ENCODE data around the gene USP31.

Gene USP31

GRCh38 chr16:23119570-23119969, 29.7 kb downstream of the USP31 start:
- no peaks in the 10 kb centered on the region for H3K9me3 ChIP-seq
- no peak for DNase-seq
- no peak for TF ChIP-seq CTCF (IDR thresholded peaks at IDR 0.05; ENCODE audit: low read depth, low read length)
- H3K4me1 ChIP-seq: no peaks in the 10 kb centered on the region
- no peaks in the 10 kb centered on the region for H3K27me3 ChIP-seq
- no peak overlapping the region for H3K4me3 ChIP-seq (ENCODE audit: low read depth, low read length)
- H3K36me3 ChIP-seq: no peaks in the 10 kb centered on the region

DNA sequence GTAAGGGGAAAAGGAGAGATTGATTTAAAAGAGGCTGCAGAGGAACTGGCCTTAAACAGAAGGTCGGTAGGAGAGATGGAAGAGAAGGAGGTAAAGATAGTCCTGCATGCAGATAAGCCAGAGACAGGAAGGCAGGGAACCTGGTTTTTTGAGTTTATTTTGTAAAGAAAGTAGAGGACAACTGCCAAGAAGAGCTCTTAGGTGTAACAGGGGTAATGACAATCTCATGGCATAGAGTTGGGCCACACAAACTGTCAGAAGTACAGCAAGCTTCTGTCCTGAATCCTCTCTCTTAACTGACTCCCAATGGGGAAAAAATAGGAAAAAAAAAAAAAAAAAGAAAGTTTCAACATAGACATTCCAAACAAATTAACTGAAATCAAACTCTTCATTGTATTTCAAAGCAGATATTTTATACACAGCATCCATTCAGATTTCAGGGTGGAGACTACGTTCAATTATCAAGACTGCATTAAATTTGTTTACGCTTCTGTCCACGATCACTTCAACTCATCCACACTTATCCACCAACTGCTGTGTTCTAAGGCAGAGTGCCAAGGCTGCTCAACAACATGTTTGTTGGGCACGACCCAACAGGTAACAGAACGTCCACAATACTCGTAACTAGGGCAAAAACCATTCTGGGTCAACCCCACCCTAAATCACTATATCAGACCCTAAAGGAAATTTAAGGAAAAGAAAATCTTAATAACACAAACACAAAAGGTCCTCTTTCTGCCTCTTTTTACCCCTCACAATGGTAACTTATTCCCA, 34.9 kb downstream of the USP31 start:
- no peak for TF ChIP-seq CTCF (IDR thresholded peaks at IDR 0.05; ENCODE audit: low read depth, low read length)
- H3K36me3 ChIP-seq: no peaks in the 10 kb centered on the region
- H3K27me3 ChIP-seq: no peaks in the 10 kb centered on the region
- no peaks in the 10 kb centered on the region for H3K9me3 ChIP-seq
- no peak for DNase-seq
- no peak overlapping the region for H3K4me3 ChIP-seq (ENCODE audit: low read depth, low read length)
- no peaks in the 10 kb centered on the region for H3K4me1 ChIP-seq

DNA sequence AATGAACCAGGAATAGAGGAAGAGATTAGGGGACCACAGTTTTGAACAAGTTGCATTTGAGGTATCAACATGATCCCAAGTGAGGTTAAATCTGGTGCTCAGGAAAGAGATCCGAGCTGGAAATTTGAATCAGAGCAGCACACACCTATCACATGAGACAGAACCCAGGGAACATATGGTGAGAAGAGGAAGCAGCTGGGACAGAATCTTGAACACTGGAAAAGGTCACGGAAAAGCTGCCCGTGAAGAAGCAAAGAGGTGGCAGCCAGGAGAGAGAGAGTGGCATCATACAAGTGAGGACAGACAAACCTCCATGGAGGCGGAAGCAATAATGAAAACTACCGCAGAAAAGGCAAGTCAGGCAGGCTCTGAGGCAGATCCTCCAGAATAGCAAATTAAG, 36.1 kb downstream of the USP31 start:
- no peak for DNase-seq
- no peak for TF ChIP-seq CTCF (IDR thresholded peaks at IDR 0.05; ENCODE audit: low read depth, low read length)
- no peaks in the 10 kb centered on the region for H3K36me3 ChIP-seq
- no peaks in the 10 kb centered on the region for H3K9me3 ChIP-seq
- no peaks in the 10 kb centered on the region for H3K4me1 ChIP-seq
- H3K4me3 ChIP-seq (ENCODE audit: low read depth, low read length): no peak overlapping the region
- H3K27me3 ChIP-seq: no peaks in the 10 kb centered on the region

DNA sequence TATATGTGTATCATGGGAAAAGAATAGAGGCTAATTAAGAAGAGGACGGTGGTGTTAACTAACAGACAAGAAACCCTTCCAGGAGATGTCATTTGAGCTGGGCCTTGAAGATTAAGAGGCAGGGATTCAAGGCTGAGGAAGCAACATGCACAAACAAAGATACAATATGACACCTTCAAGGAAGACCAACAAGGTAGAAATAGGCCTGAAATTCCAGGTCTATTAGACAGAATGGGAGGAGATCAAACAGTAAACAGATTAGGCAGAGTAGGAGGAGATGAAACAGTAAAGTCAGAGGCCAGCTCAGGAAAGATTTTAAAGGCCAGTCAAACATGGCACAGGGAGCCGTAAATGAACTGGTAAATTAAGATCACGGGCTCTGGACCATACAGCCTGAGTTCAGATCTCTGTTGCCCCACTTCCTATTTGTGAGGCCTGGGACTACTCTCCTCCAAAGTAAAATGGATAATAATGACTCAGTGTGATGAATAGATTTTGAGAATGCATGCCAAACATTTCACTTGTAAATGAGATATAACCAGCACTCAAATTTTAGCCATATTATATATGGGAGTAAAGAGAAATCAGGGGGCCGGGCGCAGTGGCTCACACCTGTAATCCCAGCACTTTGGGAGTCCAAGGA, 38.9 kb downstream of the USP31 start:
- no peaks in the 10 kb centered on the region for H3K9me3 ChIP-seq
- H3K27me3 ChIP-seq: no peaks in the 10 kb centered on the region
- peaks cover 3% of the 10 kb centered on the region; the same call in 1 of the 2 replicates for H3K36me3 ChIP-seq
- DNase-seq: no peak
- H3K4me1 ChIP-seq: no peaks in the 10 kb centered on the region
- no peak overlapping the region for H3K4me3 ChIP-seq (ENCODE audit: low read depth, low read length)
- no peak for TF ChIP-seq CTCF (IDR thresholded peaks at IDR 0.05; ENCODE audit: low read depth, low read length)

GRCh38 chr16:23107936-23108335, 41.3 kb downstream of the USP31 start:
- DNase-seq: no peak
- Histone ChIP-seq H3K9me3 (no peaks in the 10 kb centered on the region), H3K4me1 (no peaks in the 10 kb centered on the region)

More at GRCh38 chr16:23107936-23108335, 41.3 kb downstream of the USP31 start:
- peaks cover 3% of the 10 kb centered on the region for H3K36me3 ChIP-seq
- no peak for TF ChIP-seq CTCF (IDR thresholded peaks at IDR 0.05; ENCODE audit: low read depth, low read length)
- H3K27me3 ChIP-seq: no peaks in the 10 kb centered on the region
- no peak overlapping the region for H3K4me3 ChIP-seq (ENCODE audit: low read depth, low read length)

Measured in BE2C (cell line).